Measurements from ENCODE around the gene FER1L5. TPM values are rescaled to one million over a fixed set of nuclear protein-coding genes. Genes with fewer than 3 reads are reported as not detected.

The FER1L5 gene
- total and polyA plus RNA-seq, 2 of the 8 experiments (the other 6 are each of a cell fraction or from before 2014, with no cell fraction given): 0.23 to 0.88 TPM

GRCh38 chr2:96733931-96734330 is 91.4 kb downstream of the FER1L5 start (continued):
- no peak for TF ChIP-seq HDAC6 (IDR thresholded peaks at IDR 0.05; ENCODE audit: low read depth, low read length)
- no peak for TF ChIP-seq TCF12 (IDR thresholded peaks at IDR 0.05; ENCODE audit: low read depth, low read length)
- no peak for TF ChIP-seq JUND (IDR thresholded peaks at IDR 0.05; ENCODE audit: low read length)
